ENCODE results near the gene NOTO.

NOTO gene

GRCh38 chr2:73233932-73234832 lies 31.8 kb downstream of the NOTO start, which contains the start of gene CCT7:
TSS of gene CCT7 (plus strand) at chr2:73234308. CDS start at chr2:73234379, 71 bp downstream.
- peak; percentile 61 for DNase-seq (ENCODE audit: low read depth)

DNA sequence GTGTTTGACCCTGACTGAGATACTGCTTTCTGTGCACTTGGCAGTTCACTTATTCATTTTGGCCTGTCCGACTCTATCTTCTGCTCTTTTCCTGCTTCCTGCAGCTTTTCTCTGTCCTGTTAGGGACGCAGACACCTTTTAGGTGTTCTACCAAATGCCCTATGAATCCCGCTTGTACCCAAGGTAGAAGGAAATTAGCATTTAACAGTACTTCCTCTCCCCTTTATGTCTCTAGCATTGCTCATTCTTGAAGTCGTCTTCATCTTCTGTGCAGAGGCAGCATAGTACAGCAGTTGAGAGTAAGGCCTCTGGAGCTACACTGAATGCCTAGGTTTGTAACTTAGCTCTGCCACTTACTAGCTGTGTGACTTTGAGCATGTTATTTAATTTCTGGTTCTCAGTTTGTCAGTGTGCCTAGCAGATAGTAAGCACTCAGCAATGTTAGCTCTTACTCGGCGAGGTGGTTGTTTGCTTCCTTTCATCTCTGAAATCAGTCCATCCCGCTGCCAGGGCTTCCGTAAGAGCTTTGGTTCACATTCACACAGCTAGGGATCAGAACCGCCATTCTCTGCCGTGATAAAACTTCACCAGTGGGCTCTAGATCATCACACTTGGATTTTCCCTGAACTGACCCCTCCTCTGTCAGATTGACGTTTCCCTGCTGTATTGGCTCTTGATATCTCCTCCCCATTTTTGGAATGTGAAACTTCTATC lies 33.1 kb downstream of the NOTO start:
- DNase-seq (ENCODE audit: low read depth): no peak

DNA sequence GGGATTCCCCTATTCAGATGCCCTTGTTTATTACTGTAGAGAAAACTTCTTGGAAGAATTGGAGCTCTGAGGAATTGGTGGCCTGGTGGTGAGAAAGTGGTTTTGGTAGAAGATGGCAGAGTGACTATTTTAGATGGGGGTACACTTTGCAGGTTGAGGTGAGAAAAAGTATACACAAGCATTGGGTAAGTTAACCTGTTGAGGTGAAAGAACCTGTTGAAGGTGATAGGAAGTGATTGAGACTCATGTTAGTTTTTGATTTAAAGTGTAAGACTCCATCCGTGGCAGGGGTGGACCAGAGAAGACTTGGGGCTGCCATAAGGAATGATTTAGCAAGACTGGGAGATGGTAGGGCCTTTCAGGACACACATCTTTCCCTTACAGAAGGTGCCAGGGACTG lies 34.8 kb downstream of the NOTO start:
- DNase-seq (ENCODE audit: low read depth): no peak

GRCh38 chr2:73238149-73238548 lies 35.8 kb downstream of the NOTO start:
- DNase-seq (ENCODE audit: low read depth): no peak

DNA sequence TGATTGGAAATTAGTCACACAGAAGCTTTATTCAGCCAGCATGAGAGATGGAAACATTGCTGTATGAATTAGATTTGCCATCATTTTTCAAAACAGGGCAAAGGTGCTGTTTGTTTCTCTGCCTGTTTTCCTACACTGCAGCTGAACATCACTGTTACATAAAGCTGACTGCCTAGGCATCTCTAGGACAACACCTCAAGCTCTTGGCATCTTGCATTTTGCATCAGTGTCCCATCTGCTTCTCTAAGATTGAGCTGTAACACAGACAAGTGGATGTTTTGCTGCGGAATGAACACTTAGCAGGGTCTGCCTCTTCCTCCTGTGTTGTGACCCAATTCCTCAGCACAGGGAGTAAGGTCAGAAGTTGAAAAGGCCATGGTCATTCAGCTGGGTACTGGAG lies 36.6 kb downstream of the NOTO start:
- DNase-seq (ENCODE audit: low read depth): no peak

DNA sequence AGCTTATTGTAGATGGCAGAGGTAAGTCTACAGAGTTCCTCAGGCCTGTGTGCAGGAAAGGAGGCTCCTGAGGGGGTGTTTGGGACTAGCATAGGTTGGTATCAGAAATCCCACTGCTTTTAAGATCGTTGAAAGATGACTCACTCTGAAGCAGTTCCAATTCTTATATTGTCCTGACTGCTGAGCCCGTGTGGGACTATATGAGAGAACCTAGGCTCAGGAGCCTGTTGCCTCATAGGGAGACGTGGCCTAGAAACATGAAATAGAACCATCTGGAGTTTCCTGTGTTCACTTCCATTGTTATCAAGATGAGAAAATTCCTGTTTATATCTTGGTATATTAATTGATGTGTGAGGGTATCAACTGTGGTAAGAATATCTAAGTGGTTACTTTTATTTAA lies 37.4 kb downstream of the NOTO start:
- DNase-seq (ENCODE audit: low read depth): no peak

DNA sequence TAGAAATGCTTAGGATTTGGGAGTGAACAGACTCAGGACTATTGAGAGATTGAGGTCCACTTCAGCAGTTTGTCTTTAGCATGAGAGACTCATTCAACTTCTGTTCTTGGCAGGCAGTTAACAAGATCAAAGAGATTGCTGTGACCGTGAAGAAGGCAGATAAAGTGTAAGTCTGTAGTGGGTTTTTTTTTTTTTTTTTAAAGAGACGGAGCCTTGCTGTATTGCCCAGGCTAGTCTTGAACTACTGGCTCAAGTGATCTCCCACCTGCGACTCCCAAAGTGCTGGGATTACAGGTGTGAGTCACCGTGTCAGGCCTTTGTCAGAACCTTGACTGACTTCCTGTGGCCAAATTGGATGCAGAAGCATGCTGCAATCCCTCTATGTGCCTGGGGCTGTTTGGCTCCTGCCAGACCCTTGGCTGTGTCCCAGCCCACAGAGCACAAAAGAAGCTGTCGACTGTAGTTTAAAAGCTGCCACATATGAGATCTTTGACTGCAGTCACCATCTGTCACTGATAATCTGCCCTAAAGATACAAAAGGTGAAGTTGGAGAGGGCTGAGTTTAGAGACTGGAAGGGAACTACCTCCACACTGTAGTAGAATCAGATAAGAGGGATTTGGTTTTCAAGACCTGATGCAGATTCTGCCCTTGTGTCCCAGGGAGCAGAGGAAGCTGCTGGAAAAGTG lies 41.7 kb downstream of the NOTO start:
- peak; percentile 49 for DNase-seq (ENCODE audit: low read depth)

DNA sequence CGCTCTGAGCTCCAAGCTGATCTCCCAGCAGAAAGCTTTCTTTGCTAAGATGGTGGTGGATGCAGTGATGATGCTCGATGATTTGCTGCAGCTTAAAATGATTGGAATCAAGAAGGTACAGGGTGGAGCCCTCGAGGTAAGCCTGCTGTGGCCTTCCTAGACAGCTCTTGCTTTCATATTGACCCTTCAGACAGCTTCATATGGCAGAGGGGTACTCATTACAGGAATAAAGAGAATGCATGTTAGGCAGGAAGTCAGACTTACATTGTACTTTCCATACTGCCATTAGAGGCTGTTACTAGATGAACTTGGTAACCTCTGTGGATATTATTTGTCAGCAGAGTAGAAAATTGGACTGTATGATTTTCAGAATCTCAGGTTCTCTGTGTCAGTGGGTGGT lies 42.2 kb downstream of the NOTO start:
- DNase-seq (ENCODE audit: low read depth): no peak

DNA sequence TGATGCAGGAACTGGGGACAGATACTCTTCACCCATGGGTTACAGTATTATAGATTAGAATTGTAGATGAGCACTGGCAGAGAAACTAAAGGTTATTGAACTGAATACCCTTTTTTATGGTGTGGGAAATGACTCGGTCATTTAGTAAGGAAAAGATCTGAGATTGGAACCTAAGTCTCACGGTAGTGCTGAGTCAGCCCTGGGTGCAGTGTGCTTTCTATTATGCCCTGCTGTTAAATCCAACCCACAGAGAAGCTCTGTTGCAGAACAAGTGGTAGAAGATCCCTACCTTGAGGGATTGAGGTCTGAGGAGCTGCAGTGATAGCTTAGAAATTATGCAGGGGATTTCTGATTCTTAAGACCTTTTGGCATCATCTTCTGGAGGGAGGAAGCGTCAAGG lies 44.5 kb downstream of the NOTO start:
- no peak for DNase-seq (ENCODE audit: low read depth)

DNA sequence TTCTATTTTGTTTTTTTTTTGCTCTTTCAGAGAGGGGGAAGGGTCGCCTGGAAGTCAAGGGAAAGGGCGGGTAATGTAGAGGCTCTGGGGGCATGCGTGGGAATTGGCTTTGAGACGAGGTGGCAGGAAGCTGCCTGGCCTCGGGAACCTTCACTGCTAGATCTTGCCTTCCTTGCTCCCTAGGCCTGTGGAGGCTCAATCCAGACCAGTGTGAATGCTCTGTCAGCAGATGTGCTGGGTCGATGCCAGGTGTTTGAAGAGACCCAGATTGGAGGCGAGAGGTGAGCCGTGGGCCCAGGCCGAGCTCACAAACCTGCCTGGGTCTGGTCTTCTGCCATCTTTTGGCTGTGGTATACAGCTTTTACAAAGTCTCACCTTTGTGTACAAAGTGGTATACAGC lies 47.3 kb downstream of the NOTO start:
- no peak for DNase-seq (ENCODE audit: low read depth)

DNA sequence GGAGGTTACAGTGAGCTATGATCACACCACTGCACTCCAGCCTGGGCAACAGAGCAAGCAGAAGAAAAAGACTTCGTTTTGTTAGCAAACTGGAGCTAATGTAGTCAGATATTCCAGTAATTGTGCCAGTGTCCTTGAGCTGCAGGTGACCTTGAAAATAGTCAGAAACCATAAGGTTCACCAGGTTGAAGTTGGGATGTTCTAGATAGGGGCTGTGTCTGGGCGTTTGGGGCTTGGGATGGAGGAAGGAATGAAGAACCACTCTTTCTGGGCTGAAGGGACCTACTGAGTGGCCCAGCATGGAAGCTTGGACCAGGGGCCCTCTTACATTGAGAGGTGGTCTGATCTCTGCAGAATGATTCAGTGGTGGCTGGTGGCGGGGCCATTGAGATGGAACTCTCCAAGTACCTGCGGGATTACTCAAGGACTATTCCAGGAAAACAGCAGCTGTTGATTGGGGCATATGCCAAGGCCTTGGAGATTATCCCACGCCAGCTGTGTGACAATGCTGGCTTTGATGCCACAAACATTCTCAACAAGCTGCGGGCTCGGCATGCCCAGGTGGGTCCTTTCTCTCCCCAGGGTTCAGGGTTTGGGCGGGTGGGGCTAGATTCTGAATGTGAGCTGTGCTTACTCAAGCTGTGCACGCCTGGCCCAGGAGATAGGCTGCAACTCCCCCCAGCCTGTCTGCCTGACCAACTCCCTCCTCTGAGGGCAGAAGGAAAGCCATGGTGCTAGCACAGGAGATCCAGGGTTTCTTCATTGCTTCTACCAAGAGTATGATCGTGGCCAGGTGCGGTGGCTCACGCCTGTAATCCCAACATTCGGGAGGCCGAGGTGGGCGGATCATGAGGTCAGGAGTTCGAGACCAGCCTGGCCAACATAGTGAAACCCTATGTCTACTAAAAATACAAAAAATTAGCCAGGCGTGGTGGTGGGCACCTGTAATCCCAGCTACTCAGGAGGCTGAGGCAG lies 48.8 kb downstream of the NOTO start:
- no peak for DNase-seq (ENCODE audit: low read depth)

DNA sequence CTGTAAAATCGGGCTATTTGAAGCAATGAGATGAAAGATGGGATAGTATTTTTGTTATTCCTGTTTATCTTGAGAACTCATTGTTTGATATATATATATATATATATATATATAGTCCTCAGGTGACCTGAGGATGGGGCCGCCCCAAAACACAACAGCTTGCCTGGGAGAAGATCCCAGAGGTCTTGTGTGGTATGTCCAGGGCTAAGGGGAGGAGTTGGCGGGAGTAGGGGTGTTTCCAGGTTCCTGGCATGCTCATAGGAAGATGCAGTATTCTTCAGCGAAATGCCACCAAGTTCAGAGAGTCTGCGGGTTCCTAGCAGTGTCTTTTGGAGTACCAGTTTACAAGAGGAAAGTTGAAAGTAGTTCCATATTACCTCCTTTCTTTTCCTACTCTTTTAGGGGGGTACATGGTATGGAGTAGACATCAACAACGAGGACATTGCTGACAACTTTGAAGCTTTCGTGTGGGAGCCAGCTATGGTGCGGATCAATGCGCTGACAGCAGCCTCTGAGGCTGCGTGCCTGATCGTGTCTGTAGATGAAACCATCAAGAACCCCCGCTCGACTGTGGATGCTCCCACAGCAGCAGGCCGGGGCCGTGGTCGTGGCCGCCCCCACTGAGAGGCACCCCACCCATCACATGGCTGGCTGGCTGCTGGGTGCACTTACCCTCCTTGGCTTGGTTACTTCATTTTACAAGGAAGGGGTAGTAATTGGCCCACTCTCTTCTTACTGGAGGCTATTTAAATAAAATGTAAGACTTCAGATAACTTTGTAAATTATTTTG lies 50.1 kb downstream of the NOTO start:
- DNase-seq (ENCODE audit: low read depth): no peak

DNA sequence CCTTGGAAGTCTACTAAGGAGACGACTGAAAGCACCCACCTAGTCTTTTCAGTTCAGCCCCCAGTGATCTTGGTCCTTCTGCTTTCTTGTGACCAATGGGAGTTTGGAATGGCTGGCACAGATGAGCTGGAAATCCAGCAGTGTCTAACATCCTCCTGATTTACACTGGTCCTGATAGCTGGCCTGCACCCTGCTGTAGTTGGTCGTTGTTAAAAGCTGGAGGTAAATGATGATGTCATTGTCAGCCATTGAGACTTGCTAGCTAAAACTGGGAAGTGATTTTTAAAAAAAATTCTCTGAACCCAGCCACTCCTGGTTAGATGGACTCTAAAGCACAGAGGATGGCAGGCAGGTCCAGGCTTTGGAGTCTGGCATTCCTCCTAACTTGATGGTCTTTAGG lies 51.0 kb downstream of the NOTO start:
- DNase-seq (ENCODE audit: low read depth): no peak

DNA sequence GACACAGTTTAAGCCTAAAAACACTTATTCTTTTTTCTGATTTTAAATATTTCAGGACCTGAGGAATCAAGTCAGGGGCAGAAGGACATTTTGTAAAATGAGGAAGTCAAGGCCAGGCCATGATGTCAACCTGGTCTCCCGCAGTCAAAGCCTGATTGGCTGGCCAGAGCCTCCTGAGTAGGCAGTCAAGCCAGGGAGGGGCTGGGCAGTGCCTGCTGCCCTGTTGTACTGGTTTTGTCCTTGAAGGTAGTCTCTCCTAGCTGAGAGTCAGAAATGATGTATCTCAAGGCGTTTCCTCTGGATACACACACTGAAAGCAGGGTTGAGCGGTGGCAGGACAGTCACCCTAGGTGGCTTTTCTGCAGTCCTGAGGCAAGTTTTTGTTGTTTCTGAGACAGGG lies 51.5 kb downstream of the NOTO start:
- DNase-seq (ENCODE audit: low read depth): no peak

DNA sequence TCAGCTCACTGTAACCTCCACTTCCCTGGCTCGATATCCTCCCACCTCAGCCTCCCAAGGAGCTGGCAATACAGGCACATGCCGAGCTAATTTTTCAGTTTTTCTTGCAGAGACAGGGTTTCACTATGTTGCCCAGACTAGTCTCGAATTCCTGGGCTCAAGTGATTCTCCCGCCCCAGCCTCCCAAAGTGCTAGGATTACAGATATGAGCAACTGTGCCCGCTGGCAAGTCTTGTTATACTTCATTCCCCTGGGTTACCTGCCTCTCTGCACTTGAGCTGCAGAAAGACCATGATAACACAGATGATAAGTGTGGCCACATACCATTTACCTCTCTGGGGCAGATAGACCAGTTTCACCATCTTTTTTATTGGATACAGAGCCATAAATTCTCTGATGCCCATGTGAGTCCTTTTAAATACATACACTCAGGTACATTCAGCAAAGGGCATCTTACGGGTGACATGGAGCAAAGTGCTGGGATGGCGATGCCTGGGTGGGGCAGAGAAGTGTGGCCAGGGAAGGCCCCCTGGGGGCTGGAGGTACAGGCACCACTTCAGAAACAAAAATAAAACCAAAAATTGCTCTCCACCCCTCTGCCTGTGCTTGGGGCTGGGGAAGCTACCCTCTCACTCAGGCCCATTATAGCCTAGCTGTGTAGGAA lies 52.1 kb downstream of the NOTO start:
- no peak for DNase-seq (ENCODE audit: low read depth)

DNA sequence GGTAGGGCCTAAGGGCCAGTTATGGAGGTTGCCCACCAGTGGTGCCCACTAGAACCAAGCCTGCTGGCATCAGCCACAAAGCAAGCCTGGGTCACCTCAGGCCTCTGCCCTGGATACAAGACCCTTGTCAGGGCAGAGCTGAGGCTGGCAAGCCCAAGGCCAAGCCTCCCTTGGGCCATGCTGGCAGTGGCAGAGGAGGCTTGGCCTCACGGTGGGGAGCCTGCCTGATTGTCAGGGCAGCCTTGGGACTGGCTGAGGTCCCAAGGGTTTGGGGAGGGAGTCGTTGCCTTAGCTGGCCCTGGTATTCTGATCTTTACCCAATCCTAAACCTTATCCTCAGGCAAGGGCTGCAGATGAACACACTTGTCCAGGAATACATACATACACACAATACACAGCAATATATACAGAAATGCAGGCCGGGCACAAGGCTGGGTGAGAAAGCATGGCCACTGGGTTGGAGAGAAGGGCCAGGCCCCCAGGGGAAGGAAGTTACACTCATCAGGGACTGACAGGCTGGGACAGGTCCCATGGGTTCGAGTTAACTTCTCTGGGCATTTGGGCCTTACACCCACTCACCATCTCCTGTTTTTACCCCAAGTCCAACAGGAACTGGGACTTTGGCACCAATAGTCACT lies 52.8 kb downstream of the NOTO start:
- no peak for DNase-seq (ENCODE audit: low read depth)

DNA sequence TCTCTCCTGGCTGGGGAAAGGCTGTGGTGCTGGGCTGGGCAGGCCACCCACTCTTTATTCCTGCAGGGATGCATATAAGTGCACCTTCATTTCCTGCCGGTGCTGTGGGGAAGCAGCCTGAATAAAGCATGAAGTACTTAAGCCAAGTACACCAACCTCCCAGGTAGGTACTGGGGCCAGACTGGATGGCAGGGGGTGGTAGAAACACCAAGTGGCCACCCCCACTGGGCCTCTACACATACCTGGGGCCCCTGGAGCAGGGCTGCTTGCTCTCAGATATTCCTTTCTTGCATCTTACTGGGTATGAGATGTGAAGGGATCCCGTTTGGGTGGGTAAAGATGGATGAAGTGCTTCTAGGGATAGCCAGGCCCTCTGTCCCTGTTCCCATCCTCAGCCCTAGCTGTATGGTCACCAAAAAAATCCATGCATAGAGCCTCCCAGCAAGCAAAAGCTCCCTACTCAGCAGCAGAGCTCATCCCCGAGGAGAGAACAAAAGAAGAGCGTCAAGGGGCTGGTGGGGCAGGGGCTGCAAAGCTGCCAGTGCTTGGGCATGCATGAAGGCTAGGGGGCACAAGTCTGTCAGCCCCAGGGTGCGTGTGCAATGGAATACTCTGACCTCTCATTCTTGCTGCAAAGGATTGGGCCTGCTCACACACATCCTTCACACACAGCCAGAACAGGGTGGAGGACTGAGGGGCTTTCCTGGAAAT lies 53.7 kb downstream of the NOTO start:
- no peak for DNase-seq (ENCODE audit: low read depth)

DNA sequence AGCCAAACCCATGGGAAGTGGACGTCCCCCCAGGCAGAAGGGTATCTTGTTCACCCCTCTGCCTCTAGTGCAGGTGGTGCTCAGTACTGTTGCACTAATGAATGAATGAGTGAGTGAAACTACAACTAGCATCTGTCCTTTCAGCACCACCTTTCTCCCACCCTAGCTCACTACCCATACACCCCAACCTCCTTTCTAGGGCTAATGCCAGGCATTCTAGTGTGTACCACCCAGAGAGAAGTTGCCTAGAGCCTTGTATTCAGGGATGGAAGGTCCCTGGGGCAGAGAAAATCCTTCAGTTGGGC lies 54.2 kb downstream of the NOTO start:
- no peak for DNase-seq (ENCODE audit: low read depth)

DNA sequence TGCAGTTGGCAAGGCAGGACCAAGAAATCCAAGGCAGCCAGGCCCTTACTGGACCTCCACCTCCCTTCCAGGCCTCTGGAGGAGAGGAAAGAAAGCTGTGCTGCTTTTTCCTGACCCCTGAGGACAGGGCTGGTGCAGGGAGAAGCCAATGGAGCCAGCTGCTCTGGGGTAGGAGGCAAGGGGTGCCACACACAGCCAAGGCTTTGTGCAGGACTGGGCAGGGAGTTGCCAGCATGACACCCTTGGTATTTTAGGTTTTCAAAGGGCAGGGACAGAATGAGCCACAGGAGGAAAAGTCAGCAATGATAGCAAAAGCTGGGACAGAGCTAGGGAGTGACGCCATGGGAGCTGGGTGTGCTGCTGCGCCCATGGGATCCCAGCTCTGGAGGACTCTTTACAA lies 54.6 kb downstream of the NOTO start:
- no peak for DNase-seq (ENCODE audit: low read depth)
